ENCODE results near the gene NEIL1. TPM values are rescaled to one million over a fixed set of nuclear protein-coding genes. Genes with fewer than 3 reads are reported as not detected.

The NEIL1 gene
- polyA plus RNA-seq, 1 experiment, result 1.1 TPM

DNA sequence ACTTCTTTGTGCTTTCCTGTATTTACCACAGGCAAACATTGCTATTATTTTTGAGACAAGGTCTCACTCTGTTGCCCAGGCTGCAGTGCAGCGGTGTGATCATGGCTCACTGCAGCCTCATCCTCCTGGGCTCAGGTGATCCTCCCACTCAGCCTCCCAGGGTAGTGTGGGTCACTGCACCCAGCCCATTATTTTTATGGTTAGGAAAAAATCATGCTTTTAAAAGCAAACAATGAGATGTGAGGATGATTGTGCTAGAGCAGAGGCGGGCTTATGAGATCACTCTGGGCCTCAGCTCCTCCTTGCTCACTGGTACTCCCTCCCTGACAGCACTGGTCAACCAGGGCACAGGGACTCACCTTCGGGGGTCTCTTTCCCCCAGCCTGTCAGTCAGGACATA is 19.3 kb downstream of the NEIL1 start:
- Histone ChIP-seq H3K4me3 (ENCODE audit: low read depth, low read length) (no peak overlapping the region), H3K9me3 (ENCODE audit: control insufficient read depth, insufficient read depth, low read length) (no peaks in the 10 kb centered on the region; the same call in 1 of the 2 replicates), H3K27ac (ENCODE audit: low read depth, low read length) (no peak overlapping the region), H3K27me3 (ENCODE audit: control insufficient read depth, insufficient read depth, low read length) (no peaks in the 10 kb centered on the region)
- ChIA-PET POLR2A (no interaction called here), CTCF (no interaction called here)
- TF ChIP-seq, protein P1, sequence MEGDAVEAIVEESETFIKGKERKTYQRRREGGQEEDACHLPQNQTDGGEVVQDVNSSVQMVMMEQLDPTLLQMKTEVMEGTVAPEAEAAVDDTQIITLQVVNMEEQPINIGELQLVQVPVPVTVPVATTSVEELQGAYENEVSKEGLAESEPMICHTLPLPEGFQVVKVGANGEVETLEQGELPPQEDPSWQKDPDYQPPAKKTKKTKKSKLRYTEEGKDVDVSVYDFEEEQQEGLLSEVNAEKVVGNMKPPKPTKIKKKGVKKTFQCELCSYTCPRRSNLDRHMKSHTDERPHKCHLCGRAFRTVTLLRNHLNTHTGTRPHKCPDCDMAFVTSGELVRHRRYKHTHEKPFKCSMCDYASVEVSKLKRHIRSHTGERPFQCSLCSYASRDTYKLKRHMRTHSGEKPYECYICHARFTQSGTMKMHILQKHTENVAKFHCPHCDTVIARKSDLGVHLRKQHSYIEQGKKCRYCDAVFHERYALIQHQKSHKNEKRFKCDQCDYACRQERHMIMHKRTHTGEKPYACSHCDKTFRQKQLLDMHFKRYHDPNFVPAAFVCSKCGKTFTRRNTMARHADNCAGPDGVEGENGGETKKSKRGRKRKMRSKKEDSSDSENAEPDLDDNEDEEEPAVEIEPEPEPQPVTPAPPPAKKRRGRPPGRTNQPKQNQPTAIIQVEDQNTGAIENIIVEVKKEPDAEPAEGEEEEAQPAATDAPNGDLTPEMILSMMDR (IDR thresholded peaks at IDR 0.05; ENCODE audit: low read depth, low read length), result no peak
- DNase-seq (ENCODE audit: low read depth, low spot score), result no peak

DNA sequence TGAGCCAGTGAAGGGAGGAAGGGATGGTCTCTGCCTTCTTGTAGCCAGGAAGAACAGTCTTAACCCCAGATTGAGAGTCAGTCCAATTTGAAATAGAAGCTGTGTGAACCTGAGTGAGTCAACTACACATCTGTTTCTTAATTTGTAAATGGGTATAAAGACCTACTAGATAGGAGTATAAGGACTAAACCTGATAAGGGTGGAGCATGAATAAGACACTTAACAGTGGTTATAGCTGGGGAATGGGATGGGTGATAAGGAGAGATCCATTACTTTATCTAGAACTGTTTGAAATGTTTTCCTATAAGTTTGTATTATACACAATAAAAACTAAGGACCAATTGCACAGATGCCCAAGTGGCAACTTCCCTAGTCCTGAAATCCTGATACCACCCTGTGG is 20.2 kb downstream of the NEIL1 start:
- no peaks in the 10 kb centered on the region; the same call in 1 of the 2 replicates for H3K9me3 ChIP-seq (ENCODE audit: control insufficient read depth, insufficient read depth, low read length)
- CTCF ChIA-PET, result interaction anchor here (0.6 to 2.2 kb wide), 7 partner anchors 11 to 319 kb away, joined by 3 to 35 read pairs (median 4); partner anchors contain the start of gene SIN3A
- H3K27me3 ChIP-seq (ENCODE audit: control insufficient read depth, insufficient read depth, low read length), result no peaks in the 10 kb centered on the region
- POLR2A ChIA-PET, result interaction anchor here (0.7 to 3.0 kb wide), 3 partner anchors 9 to 88 kb away, joined by 4 to 25 read pairs (median 18); partner anchors contain the start of gene SIN3A
- H3K4me3 ChIP-seq (ENCODE audit: low read depth, low read length), result peak overlapping the region; percentile 83
- TF ChIP-seq, protein P1 (IDR thresholded peaks at IDR 0.05; ENCODE audit: low read depth, low read length), result no peak
- DNase-seq (ENCODE audit: low read depth, low spot score), result no peak
- H3K27ac ChIP-seq (ENCODE audit: low read depth, low read length), result no peak overlapping the region

DNA sequence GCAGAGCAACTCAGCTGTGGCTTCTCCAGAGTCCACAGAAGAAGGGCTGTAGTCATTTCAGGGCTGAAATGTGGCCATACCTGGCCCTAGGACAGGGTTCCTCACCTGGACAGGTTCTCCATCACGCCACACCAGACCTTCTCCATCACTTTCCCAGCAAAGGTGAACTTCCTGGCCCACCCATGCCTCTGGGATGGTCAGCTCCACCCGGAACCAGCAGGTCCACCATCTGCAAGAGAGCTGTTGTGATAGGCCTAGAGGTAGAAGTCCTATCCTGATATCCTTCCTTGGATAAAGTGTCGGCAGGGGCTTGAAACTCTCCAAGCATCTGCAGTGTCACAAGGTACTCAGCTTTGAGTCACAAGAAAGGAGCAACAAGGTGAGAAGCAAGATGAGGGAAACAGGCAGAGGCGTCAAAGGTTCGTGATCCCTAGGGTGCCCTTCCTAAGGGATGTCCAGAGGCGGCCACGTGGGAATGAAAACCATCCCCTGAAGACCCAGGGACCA is 20.6 kb downstream of the NEIL1 start:
- no peaks in the 10 kb centered on the region for H3K27me3 ChIP-seq (ENCODE audit: control insufficient read depth, insufficient read depth, low read length)
- H3K27ac ChIP-seq (ENCODE audit: low read depth, low read length), result no peak overlapping the region
- TF ChIP-seq, protein P1 (IDR thresholded peaks at IDR 0.05; ENCODE audit: low read depth, low read length), result no peak
- DNase-seq (ENCODE audit: low read depth, low spot score), result no peak
- ChIA-PET CTCF (interaction anchor here (0.6 to 2.2 kb wide), 14 partner anchors 8 to 319 kb away, joined by 3 to 35 read pairs (median 5); partner anchors contain the start of gene SIN3A), POLR2A (interaction anchor here (0.7 to 3.0 kb wide), 7 partner anchors 8 to 294 kb away, joined by 4 to 25 read pairs (median 5); partner anchors contain the start of genes COMMD4 and SIN3A)
- peak overlapping the region; percentile 83 for H3K4me3 ChIP-seq (ENCODE audit: low read depth, low read length)
- H3K9me3 ChIP-seq (ENCODE audit: control insufficient read depth, insufficient read depth, low read length), result no peaks in the 10 kb centered on the region

DNA sequence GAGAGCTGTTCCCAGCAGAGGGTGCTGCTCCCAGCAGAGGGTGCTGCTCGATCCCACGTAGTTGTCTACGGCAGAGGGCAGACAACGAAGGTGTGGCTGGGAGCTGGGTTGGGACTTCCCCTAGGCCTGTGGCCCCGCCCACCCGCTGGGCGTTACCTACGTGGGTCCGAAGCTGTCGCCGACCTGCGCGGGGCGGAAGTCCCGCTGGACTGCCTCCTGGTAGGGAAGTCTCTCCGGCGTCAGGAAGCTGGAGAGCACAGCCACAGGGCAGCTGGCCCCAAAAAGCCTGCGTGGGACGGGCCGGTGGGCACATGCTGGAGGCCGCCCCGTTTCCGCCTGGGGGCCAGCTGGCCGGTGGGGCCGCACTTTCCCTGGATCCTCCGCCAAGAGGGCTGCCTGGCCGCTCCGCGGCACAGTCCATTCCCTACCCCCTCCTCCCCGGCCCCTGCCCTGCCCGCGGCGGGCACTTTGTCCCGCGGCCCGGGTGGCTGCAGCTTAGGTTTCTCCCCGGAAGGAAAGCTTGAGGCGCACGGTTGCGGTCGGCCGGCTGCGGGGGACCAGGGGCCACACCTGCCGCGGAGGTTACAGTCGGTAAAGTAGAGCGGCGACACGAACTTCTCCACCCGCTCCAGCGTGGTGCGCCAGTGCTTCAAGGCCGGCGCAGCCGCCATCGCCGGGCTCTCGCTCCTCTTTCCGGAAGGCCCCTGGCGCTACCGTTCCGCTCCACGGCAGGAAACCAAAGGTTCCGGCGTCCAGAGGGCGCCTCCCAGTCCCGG is 21.3 kb downstream of the NEIL1 start, which contains the start of gene MAN2C1:
MAN2C1 (minus strand) TSS at position 695 of the 776 bp plus-strand sequence; CDS start at position 671, 24 bp downstream.
- Histone ChIP-seq H3K4me3 (ENCODE audit: low read depth, low read length) (peak within 1 kb of the TSS; percentile 83), H3K9me3 (ENCODE audit: control insufficient read depth, insufficient read depth, low read length) (no peaks in the 10 kb centered on the region), H3K27ac (ENCODE audit: low read depth, low read length) (peak within 1 kb of the TSS; percentile 93), H3K27me3 (ENCODE audit: control insufficient read depth, insufficient read depth, low read length) (no peaks in the 10 kb centered on the region)
- TF ChIP-seq, protein P1 (IDR thresholded peaks at IDR 0.05; ENCODE audit: low read depth, low read length), result peak; percentile 76
- POLR2A ChIA-PET, result interaction anchor here (0.6 to 3.0 kb wide), 8 partner anchors 8 to 293 kb away, joined by 4 to 25 read pairs (median 6); partner anchors contain the start of genes COMMD4 and SIN3A
- DNase-seq (ENCODE audit: low read depth, low spot score), result peak; percentile 84
- CTCF ChIA-PET, result interaction anchor here (0.6 to 2.2 kb wide), 26 partner anchors 9 to 442 kb away, joined by 3 to 35 read pairs (median 4); partner anchors contain the start of genes PTPN9 and SIN3A
